Neuronal stem cell (in vitro differentiated cells): Measurements from ENCODE around the gene MANBA.

Experiments used
- DNase-seq: peaks from one replicate; pipeline ENCODE4 v3.0.0-alpha.2; 2013; ENCODE audit warnings: low spot score
- H2AFZ ChIP-seq: one replicate; pipeline ENCODE4 v1.6.1; 2013; ENCODE audit warnings: mild to moderate bottlenecking, low read length, inconsistent platforms
- H2AK5ac ChIP-seq: 2 replicates; pipeline ENCODE4 v1.6.1; 2013; ENCODE audit warnings: low read depth, mild to moderate bottlenecking, inconsistent platforms, low read length, moderate library complexity, mixed read lengths
- H2BK120ac ChIP-seq: 2 replicates; pipeline ENCODE4 v1.6.1; 2013; ENCODE audit warnings: low read depth, mild to moderate bottlenecking, inconsistent platforms, low read length, moderate library complexity, mixed read lengths
- H2BK12ac ChIP-seq: one replicate; pipeline ENCODE4 v1.6.1; 2013; ENCODE audit warnings: low read length, inconsistent platforms
- H2BK15ac ChIP-seq: 2 replicates; pipeline ENCODE4 v1.6.1; 2013; ENCODE audit warnings: mild to moderate bottlenecking, low read length, inconsistent platforms, mixed read lengths
- H2BK5ac ChIP-seq: one replicate; pipeline ENCODE4 v1.6.1; 2013; ENCODE audit warnings: inconsistent platforms, mild to moderate bottlenecking, low read length, moderate library complexity
- H3K14ac ChIP-seq: one replicate; pipeline ENCODE4 v1.6.1; 2013; ENCODE audit warnings: low read length, inconsistent platforms
- H3K18ac ChIP-seq: 2 replicates; pipeline ENCODE4 v1.6.1; 2013; ENCODE audit warnings: low read length, inconsistent platforms
- H3K23ac ChIP-seq: 2 replicates; pipeline ENCODE4 v1.6.1; 2013; ENCODE audit warnings: low read depth, mild to moderate bottlenecking, mixed read lengths, low read length, inconsistent platforms; ENCODE audit not compliant: poor library complexity
- H3K27ac ChIP-seq: replicated peaks from 3 replicates; pipeline ENCODE4 v1.5.1; 2013; ENCODE audit warnings: low read length, inconsistent platforms
- H3K27me3 ChIP-seq, 3 experiments: 2 replicates each; pipeline ENCODE4 v1.6.1; 2013; ENCODE audit warnings: low read length in 3 of 3, mild to moderate bottlenecking in 2 of 3, inconsistent platforms in 1 of 3, low read depth in 1 of 3, mixed read lengths in 1 of 3, moderate library complexity in 1 of 3; ENCODE audit not compliant: control insufficient read depth in 3 of 3, insufficient read depth in 3 of 3
- H3K36me3 ChIP-seq, 2 donors: replicated peaks in 1 of 2; 2 replicates each; pipeline ENCODE4 v1.6.1; 2013; ENCODE audit warnings: low read length in 2 of 2; ENCODE audit not compliant: control insufficient read depth in 2 of 2, insufficient read depth in 2 of 2
- H3K4ac ChIP-seq: 2 replicates; pipeline ENCODE4 v1.6.1; 2013; ENCODE audit warnings: inconsistent platforms, mild to moderate bottlenecking, low read length, moderate library complexity
- H3K4me1 ChIP-seq, 2 donors: 1 replicate in 1 of 2; 2 replicates in 1 of 2; pipeline ENCODE4 v1.6.1; 2013; ENCODE audit warnings: low read length in 2 of 2, low read depth in 1 of 2; ENCODE audit not compliant: control insufficient read depth in 2 of 2, insufficient read depth in 1 of 2
- H3K4me2 ChIP-seq: one replicate; pipeline ENCODE4 v1.6.1; 2013; ENCODE audit warnings: mild to moderate bottlenecking, low read length, inconsistent platforms; ENCODE audit not compliant: insufficient read depth, poor library complexity, severe bottlenecking
- H3K4me3 ChIP-seq, 2 donors: 2 replicates each; pipeline ENCODE4 v1.5.1; 2013; ENCODE audit warnings: low read length in 2 of 2, mild to moderate bottlenecking in 2 of 2, inconsistent platforms in 1 of 2, moderate library complexity in 1 of 2
- H3K79me1 ChIP-seq: one replicate; pipeline ENCODE4 v1.6.1; 2013; ENCODE audit warnings: low read depth, mild to moderate bottlenecking, inconsistent platforms, low read length, moderate library complexity
- H3K9ac ChIP-seq: one replicate; pipeline ENCODE4 v1.6.1; 2013; ENCODE audit warnings: mild to moderate bottlenecking, low read depth, low read length, inconsistent platforms; ENCODE audit not compliant: poor library complexity
- H3K9me3 ChIP-seq, 2 donors: replicated peaks in 1 of 2; 2 replicates each; pipeline versions ENCODE3 to v1.6.1; 2013; ENCODE audit warnings: low read length in 2 of 2, mild to moderate bottlenecking in 2 of 2, inconsistent platforms in 1 of 2, low read depth in 1 of 2, mixed read lengths in 1 of 2, moderate library complexity in 1 of 2; ENCODE audit not compliant: control insufficient read depth in 2 of 2, insufficient read depth in 1 of 2
- H4K8ac ChIP-seq: one replicate; pipeline ENCODE4 v1.6.1; 2013; ENCODE audit warnings: low read depth, mild to moderate bottlenecking, inconsistent platforms, low read length, moderate library complexity
- H4K91ac ChIP-seq: one replicate; pipeline ENCODE4 v1.6.1; 2013; ENCODE audit warnings: low read length, low read depth, mild to moderate bottlenecking, inconsistent platforms; ENCODE audit not compliant: poor library complexity
- WGBS, 2 donors: extraction: QIAGEN DNeasy Blood & Tissue Kit; methylation state at CpG; one replicate each; pipeline ENCODE4 v1.1.7; 2013; ENCODE audit warnings: missing lambda C conversion rate in 2 of 2, mixed read lengths in 1 of 2; ENCODE audit not compliant: insufficient read length in 2 of 2, insufficient replicate concordance in 1 of 2; ENCODE audit errors: extremely low coverage in 2 of 2; 5-methylcytosine and 5-hydroxymethylcytosine counted together

The MANBA gene

DNA sequence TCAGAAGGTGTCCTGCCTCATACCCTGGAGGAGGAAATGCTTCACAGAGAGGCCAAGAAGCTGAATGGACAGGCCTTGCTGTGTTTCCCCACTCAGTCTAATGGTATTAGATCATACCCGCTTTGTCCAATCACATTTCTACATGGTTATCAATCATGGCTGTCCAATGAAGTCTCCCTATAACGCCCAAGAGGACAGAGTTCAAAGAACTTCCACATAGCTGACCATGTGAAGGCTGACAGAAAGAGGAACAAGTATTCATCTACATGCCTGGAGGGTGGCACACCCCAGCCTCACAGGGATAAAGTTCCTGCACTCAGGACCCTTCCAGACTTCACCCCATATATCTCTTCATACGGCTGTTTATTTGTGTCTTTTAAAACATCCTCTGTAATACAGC lies 123.4 kb downstream of the MANBA start:
- H3K4me3 ChIP-seq, result no peak overlapping the region
- H2BK15ac ChIP-seq, result no peak overlapping the region
- H3K23ac ChIP-seq, result no peak overlapping the region
- H2AK5ac ChIP-seq, result no peak overlapping the region
- H3K36me3 ChIP-seq, result peaks cover 10 to 19% of the 10 kb centered on the region in 2 donors
- no peak overlapping the region for H3K4me2 ChIP-seq
- no peaks in the 10 kb centered on the region for H3K4me1 ChIP-seq
- no peak overlapping the region for H3K9ac ChIP-seq
- no peak overlapping the region for H3K18ac ChIP-seq
- no peak overlapping the region for H3K27ac ChIP-seq
- H4K8ac ChIP-seq, result no peak overlapping the region
- no peaks in the 10 kb centered on the region for H3K9me3 ChIP-seq
- H2BK12ac ChIP-seq, result no peak overlapping the region
- WGBS, 2 donors, result no CpG with 5 or more reads among the region's 3 CpGs
- no peak overlapping the region for H2BK5ac ChIP-seq
- no peaks in the 10 kb centered on the region for H3K27me3 ChIP-seq
- DNase-seq, result no peak
- H2AFZ ChIP-seq, result no peak overlapping the region
- H3K79me1 ChIP-seq, result no peaks in the 10 kb centered on the region
- H3K4ac ChIP-seq, result no peak overlapping the region
- no peak overlapping the region for H3K14ac ChIP-seq
- no peak overlapping the region for H2BK120ac ChIP-seq
- H4K91ac ChIP-seq, result no peak overlapping the region

DNA sequence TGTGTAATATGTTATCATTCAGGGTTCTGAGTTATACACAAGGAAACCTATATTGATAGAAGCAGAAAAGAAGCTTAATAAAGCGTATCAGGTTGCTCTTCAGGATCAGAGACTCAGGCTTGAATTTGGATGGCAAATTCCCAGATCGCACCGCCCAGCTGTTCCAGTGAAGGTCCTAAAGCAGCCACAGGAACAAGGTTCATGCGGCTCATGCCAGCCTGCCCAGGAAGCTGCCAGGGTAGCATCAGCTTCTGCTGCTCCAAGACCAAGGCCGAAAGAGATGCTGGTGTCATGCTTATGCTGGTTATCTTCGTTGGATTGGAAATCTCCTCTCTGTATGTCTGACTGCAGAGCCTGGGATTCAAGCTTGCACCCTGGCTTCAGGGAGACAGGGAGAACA lies 127.7 kb downstream of the MANBA start:
- Histone ChIP-seq H3K9ac (peak overlapping the region; percentile 47), H3K9me3 (no peaks in the 10 kb centered on the region), H3K14ac (no peak overlapping the region), H3K4me2 (no peak overlapping the region), H3K79me1 (no peaks in the 10 kb centered on the region), H3K18ac (no peak overlapping the region), H2AFZ (no peak overlapping the region), H3K27me3 (no peaks in the 10 kb centered on the region), H3K27ac (no peak overlapping the region), H2AK5ac (no peak overlapping the region), H4K8ac (no peak overlapping the region), H3K36me3 (peaks cover 13 to 15% of the 10 kb centered on the region in 2 donors), H2BK12ac (no peak overlapping the region), H2BK5ac (no peak overlapping the region), H3K4me3 (no peak overlapping the region), H2BK15ac (no peak overlapping the region), H3K4ac (no peak overlapping the region), H3K23ac (no peak overlapping the region), H4K91ac (no peak overlapping the region), H3K4me1 (peaks cover 2 to 7% of the 10 kb centered on the region in 2 donors), H2BK120ac (no peak overlapping the region)
- no peak for DNase-seq
- no CpG with 5 or more reads among the region's 6 CpGs for WGBS, 2 donors

DNA sequence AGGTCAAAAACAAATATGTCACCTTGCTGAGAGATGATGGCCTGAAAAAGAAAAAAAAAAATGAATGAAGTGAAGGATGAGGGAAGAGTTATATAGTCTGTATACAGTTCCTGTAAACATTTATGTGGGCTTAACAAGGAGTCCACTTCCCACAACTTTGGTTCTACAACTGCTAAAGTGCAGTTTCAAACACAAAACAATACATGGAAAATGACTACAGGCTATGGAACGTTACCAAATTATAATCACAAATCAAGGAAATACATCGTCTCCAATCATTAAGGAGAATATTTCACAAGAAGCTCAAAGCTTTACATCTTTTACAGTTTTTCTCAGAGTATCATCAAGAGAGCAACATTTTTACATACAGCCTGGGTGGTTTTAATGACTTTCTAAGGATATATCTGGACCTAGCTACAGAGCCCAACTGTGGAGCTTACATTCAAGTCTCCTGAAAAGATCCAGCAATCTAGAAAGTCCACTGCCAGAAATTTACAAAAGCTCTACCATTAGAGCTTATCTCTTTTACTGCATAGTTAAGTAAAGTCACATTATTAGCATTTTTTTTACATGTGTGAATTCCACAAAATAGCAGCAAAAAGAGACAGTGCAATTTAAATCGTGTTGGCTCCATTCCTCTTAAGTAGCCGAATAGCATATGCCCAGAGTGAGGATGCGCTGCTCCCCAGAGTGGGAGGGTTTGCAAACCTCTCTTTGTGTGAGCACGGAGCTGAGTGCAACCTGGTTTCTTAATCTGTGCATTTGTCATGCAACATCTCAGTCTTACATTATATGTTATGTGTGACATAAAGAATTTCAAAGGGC lies 128.3 kb downstream of the MANBA start:
- no peaks in the 10 kb centered on the region for H3K79me1 ChIP-seq
- H3K36me3 ChIP-seq, result peaks cover 10 to 12% of the 10 kb centered on the region in 2 donors
- H2AFZ ChIP-seq, result no peak overlapping the region
- H3K4ac ChIP-seq, result no peak overlapping the region
- no peak for DNase-seq
- no peak overlapping the region for H3K9ac ChIP-seq
- H3K9me3 ChIP-seq, result no peaks in the 10 kb centered on the region
- H3K27ac ChIP-seq, result no peak overlapping the region
- H2BK12ac ChIP-seq, result no peak overlapping the region
- H3K18ac ChIP-seq, result no peak overlapping the region
- no peak overlapping the region for H2BK15ac ChIP-seq
- WGBS, 2 donors, result no CpG with 5 or more reads among the region's 6 CpGs
- H3K14ac ChIP-seq, result no peak overlapping the region
- no peak overlapping the region for H2AK5ac ChIP-seq
- no peak overlapping the region for H3K4me3 ChIP-seq
- no peak overlapping the region for H4K8ac ChIP-seq
- H2BK5ac ChIP-seq, result no peak overlapping the region
- no peaks in the 10 kb centered on the region for H3K27me3 ChIP-seq
- no peak overlapping the region for H2BK120ac ChIP-seq
- no peak overlapping the region for H3K23ac ChIP-seq
- H3K4me1 ChIP-seq, result peaks cover 2 to 7% of the 10 kb centered on the region in 2 donors
- no peak overlapping the region for H3K4me2 ChIP-seq
- H4K91ac ChIP-seq, result no peak overlapping the region

DNA sequence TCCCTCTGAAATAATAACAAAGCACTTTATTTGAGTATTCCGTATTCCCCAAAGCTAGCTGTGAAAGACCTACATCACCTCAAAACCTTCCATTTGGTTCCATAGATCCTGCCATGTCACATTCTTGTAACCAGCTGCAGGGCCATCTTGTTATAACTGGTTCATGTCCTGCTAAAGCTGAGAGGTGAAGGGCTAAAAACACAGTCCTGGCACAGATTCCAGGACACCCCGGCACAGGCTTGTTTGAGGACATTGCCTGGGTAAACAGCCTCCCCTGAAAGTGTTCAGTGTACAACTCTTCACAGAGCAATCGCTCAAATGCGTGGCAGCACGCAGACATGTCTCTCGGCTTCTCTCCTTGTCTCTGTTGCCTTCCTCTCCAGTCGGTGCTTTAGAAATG lies 129.2 kb downstream of the MANBA start:
- no CpG with 5 or more reads among the region's 7 CpGs for WGBS, 2 donors
- H3K79me1 ChIP-seq, result no peaks in the 10 kb centered on the region

More for the DNA sequence above, 129.2 kb downstream of the MANBA start:
- H2BK12ac ChIP-seq, result no peak overlapping the region
- H3K9ac ChIP-seq, result no peak overlapping the region
- H3K23ac ChIP-seq, result no peak overlapping the region
- no peak overlapping the region for H4K91ac ChIP-seq
- H3K14ac ChIP-seq, result no peak overlapping the region
- peaks cover 2 to 7% of the 10 kb centered on the region in 2 donors for H3K4me1 ChIP-seq
- no peak overlapping the region for H2AK5ac ChIP-seq
- no peak overlapping the region for H3K4me3 ChIP-seq
- H3K4ac ChIP-seq, result no peak overlapping the region
- H3K27ac ChIP-seq, result no peak overlapping the region
- H3K36me3 ChIP-seq, result peaks cover 10 to 12% of the 10 kb centered on the region in 2 donors
- no peak for DNase-seq
- no peak overlapping the region for H2AFZ ChIP-seq
- no peak overlapping the region for H2BK120ac ChIP-seq
- no peak overlapping the region for H2BK5ac ChIP-seq
- no peaks in the 10 kb centered on the region for H3K27me3 ChIP-seq
- H3K9me3 ChIP-seq, result no peaks in the 10 kb centered on the region
- H2BK15ac ChIP-seq, result no peak overlapping the region
- H3K4me2 ChIP-seq, result no peak overlapping the region
- H3K18ac ChIP-seq, result no peak overlapping the region
- no peak overlapping the region for H4K8ac ChIP-seq
